IMR-90 (cell line): ENCODE measurements around the gene VSIG10L. TPM values are rescaled to one million over a fixed set of nuclear protein-coding genes. Genes with fewer than 3 reads are reported as not detected.

Experiments
- ATAC-seq: fragments of 200-7000 bp; cut with Tn5 transposase; 2 replicates; pipeline ENCODE4 v1.9.1; 2020; ENCODE audit warnings: low read depth, mild to moderate bottlenecking, moderate library complexity
- BruUV-seq: library from RNA; stranded (reverse); fragments of 400-500 nt; replicated peaks from 2 replicates; lab custom pipeline; 2021; lab: Mats Ljungman, UMichigan
- CTCF ChIA-PET: fragments of 300-600 bp; formaldehyde crosslinking; extraction: SDS; loops from one replicate; lab custom pipeline; 2021; ENCODE audit warnings: antibody characterized with exemption; lab: Yijun Ruan, JAX
- POLR2A ChIA-PET: fragments of 300-600 bp; sonication (Branson Sonifier 250); formaldehyde crosslinking; loops from one replicate; lab custom pipeline; 2022; ENCODE audit warnings: antibody characterized with exemption; ENCODE audit not compliant: unreplicated experiment; lab: Charles Lee
- DNase-seq: peaks from one replicate; pipeline ENCODE4 v3.0.0; 2013
- H2AFZ ChIP-seq: replicated peaks from 2 replicates; pipeline ENCODE3; 2013; ENCODE audit warnings: low read length, mild to moderate bottlenecking; ENCODE audit not compliant: poor library complexity
- H2AK5ac ChIP-seq: 2 replicates; pipeline ENCODE4 v1.6.1; 2013; ENCODE audit warnings: low read depth, low read length, inconsistent platforms
- H2AK9ac ChIP-seq: replicated peaks from 2 replicates; pipeline ENCODE3; 2013; ENCODE audit warnings: mild to moderate bottlenecking, low read depth, low read length, moderate library complexity; ENCODE audit not compliant: poor library complexity
- H2BK120ac ChIP-seq: 2 replicates; pipeline ENCODE4 v1.6.1; 2013; ENCODE audit warnings: low read depth, low read length, inconsistent platforms
- H2BK15ac ChIP-seq: 3 replicates; pipeline ENCODE4 v1.6.1; 2013; ENCODE audit warnings: low read depth, low read length, inconsistent platforms
- H2BK20ac ChIP-seq: 2 replicates; pipeline ENCODE4 v1.6.1; 2013; ENCODE audit warnings: low read depth, mild to moderate bottlenecking, inconsistent platforms, low read length, moderate library complexity
- H2BK5ac ChIP-seq: 2 replicates; pipeline ENCODE4 v1.6.1; 2013; ENCODE audit warnings: mild to moderate bottlenecking, low read depth, low read length, inconsistent platforms; ENCODE audit not compliant: poor library complexity, severe bottlenecking
- H3K14ac ChIP-seq: replicated peaks from 2 replicates; pipeline ENCODE4 v1.6.1; 2013; ENCODE audit warnings: low read depth, low read length, inconsistent platforms
- H3K18ac ChIP-seq: 2 replicates; pipeline ENCODE4 v1.6.1; 2013; ENCODE audit warnings: low read depth, low read length, control low read depth
- H3K23ac ChIP-seq: 2 replicates; pipeline ENCODE4 v1.6.1; 2013; ENCODE audit warnings: low read depth, low read length, inconsistent platforms
- H3K27ac ChIP-seq: 2 replicates; pipeline ENCODE4 v1.5.1; 2013; ENCODE audit warnings: mild to moderate bottlenecking, control low read depth, low read length; ENCODE audit not compliant: insufficient read depth
- H3K27me3 ChIP-seq: 2 replicates; pipeline ENCODE4 v1.6.1; 2013; ENCODE audit warnings: low read length; ENCODE audit not compliant: control insufficient read depth, insufficient read depth
- H3K36me3 ChIP-seq: 2 replicates; pipeline ENCODE4 v1.6.1; 2013; ENCODE audit warnings: low read length, mixed read lengths; ENCODE audit not compliant: control insufficient read depth, insufficient read depth
- H3K4ac ChIP-seq: 2 replicates; pipeline ENCODE4 v1.6.1; 2013; ENCODE audit warnings: low read depth, low read length, inconsistent platforms
- H3K4me1 ChIP-seq: 2 replicates; pipeline ENCODE4 v1.6.1; 2013; ENCODE audit warnings: low read length, mixed read lengths; ENCODE audit not compliant: control insufficient read depth, insufficient read depth
- H3K4me2 ChIP-seq: 2 replicates; pipeline ENCODE4 v1.6.1; 2013; ENCODE audit warnings: low read depth, mild to moderate bottlenecking, control low read depth, low read length, moderate library complexity
- H3K4me3 ChIP-seq: 2 replicates; pipeline ENCODE4 v1.5.1; 2013; ENCODE audit warnings: low read depth, mild to moderate bottlenecking, control low read depth, low read length, moderate library complexity; ENCODE audit not compliant: insufficient read depth
- H3K56ac ChIP-seq: 2 replicates; pipeline ENCODE4 v1.6.1; 2013; ENCODE audit warnings: low read length, inconsistent platforms; ENCODE audit not compliant: insufficient read depth; ENCODE audit errors: extremely low read depth
- H3K79me1 ChIP-seq, 2 experiments: 2 replicates each; pipeline ENCODE4 v1.6.1; 2013; ENCODE audit warnings: low read length in 2 of 2, inconsistent platforms in 1 of 2, low read depth in 1 of 2
- H3K9ac ChIP-seq: 2 replicates; pipeline ENCODE4 v1.6.1; 2013; ENCODE audit warnings: low read depth, low read length, control low read depth
- H3K9me1 ChIP-seq: 2 replicates; pipeline ENCODE4 v1.6.1; 2013; ENCODE audit warnings: low read length, inconsistent platforms; ENCODE audit not compliant: insufficient read depth
- H3K9me3 ChIP-seq: 2 replicates; pipeline ENCODE4 v1.6.1; 2013; ENCODE audit warnings: low read length; ENCODE audit not compliant: control insufficient read depth, insufficient read depth
- H4K20me1 ChIP-seq: 2 replicates; pipeline ENCODE4 v1.6.1; 2013; ENCODE audit warnings: low read length, inconsistent platforms; ENCODE audit not compliant: insufficient read depth
- H4K5ac ChIP-seq: 2 replicates; pipeline ENCODE4 v1.6.1; 2013; ENCODE audit warnings: mild to moderate bottlenecking, low read depth, low read length, control low read depth
- H4K8ac ChIP-seq, 2 experiments: 2 replicates each; pipeline ENCODE4 v1.6.1; 2013; ENCODE audit warnings: low read depth in 2 of 2, low read length in 2 of 2, control low read depth in 1 of 2, inconsistent platforms in 1 of 2
- H4K91ac ChIP-seq: 2 replicates; pipeline ENCODE4 v1.6.1; 2013; ENCODE audit warnings: low read depth, low read length, inconsistent platforms; ENCODE audit not compliant: insufficient read depth
- CEBPB ChIP-seq: IDR thresholded peaks from 2 replicates; pipeline ENCODE4 v1.6.1; 2012; ENCODE audit warnings: low read depth, low read length, improper control_type of control experiment
- CHD1 ChIP-seq: IDR thresholded peaks from 2 replicates; pipeline ENCODE4 v1.6.1; 2012; ENCODE audit warnings: low read depth, low read length, improper control_type of control experiment
- FOS ChIP-seq: fragments of 150-350 bp; IDR thresholded peaks from 2 replicates; pipeline ENCODE4 v1.6.1; 2016; ENCODE audit warnings: low read depth, low read length
- MAFK ChIP-seq: IDR thresholded peaks from 2 replicates; pipeline ENCODE4 v1.6.1; 2012; ENCODE audit warnings: low read depth, low read length, improper control_type of control experiment
- MAZ ChIP-seq: IDR thresholded peaks from 2 replicates; pipeline ENCODE4 v1.6.1; 2012; ENCODE audit warnings: low read depth, mild to moderate bottlenecking, low read length, improper control_type of control experiment, moderate library complexity, borderline replicate concordance
- MXI1 ChIP-seq: IDR thresholded peaks from 2 replicates; pipeline ENCODE4 v1.6.1; 2012; ENCODE audit warnings: low read depth, mild to moderate bottlenecking, low read length, moderate library complexity, borderline replicate concordance
- POLR2A ChIP-seq: IDR thresholded peaks from 2 replicates; pipeline ENCODE4 v1.6.1; 2012; ENCODE audit warnings: mild to moderate bottlenecking, low read depth, low read length
- RAD21 ChIP-seq: IDR thresholded peaks from 2 replicates; pipeline ENCODE4 v1.6.1; 2012; ENCODE audit warnings: low read length, improper control_type of control experiment
- RCOR1 ChIP-seq: IDR thresholded peaks from 2 replicates; pipeline ENCODE4 v1.6.1; 2012; ENCODE audit warnings: mild to moderate bottlenecking, low read length, improper control_type of control experiment; ENCODE audit not compliant: insufficient replicate concordance
- RFX5 ChIP-seq: IDR thresholded peaks from 2 replicates; pipeline ENCODE4 v1.8.0; 2012; ENCODE audit warnings: low read depth, mild to moderate bottlenecking, low read length, moderate library complexity
- SMC3 ChIP-seq: fragments of 150-350 bp; IDR thresholded peaks from 2 replicates; pipeline ENCODE4 v1.6.1; 2016; ENCODE audit warnings: low read depth, mild to moderate bottlenecking, antibody characterized with exemption, low read length, moderate library complexity
- WGBS, 2 experiments: methylation state at CpG; one replicate each; pipeline versions ENCODE4 v1.1.5 to v1.1.7; 2013; ENCODE audit warnings: missing lambda C conversion rate in 2 of 2; ENCODE audit not compliant: insufficient read length in 1 of 2; ENCODE audit errors: extremely low coverage in 2 of 2; 5-methylcytosine and 5-hydroxymethylcytosine counted together
- dilution Hi-C: fragments of 300-500 bp; cut with HindIII; formaldehyde crosslinking; loops from one replicate; pipeline ENCODE4 v1.14.3; 2018; ENCODE audit warnings: low sequenced_read_pairs; ENCODE audit not compliant: unreplicated experiment
- in situ Hi-C: fragments of 300-500 bp; cut with MboI; formaldehyde crosslinking; loops from 3 replicates; pipeline ENCODE4 v1.14.3; 2019; ENCODE audit warnings: low sequenced_read_pairs, inconsistent platforms, mixed read lengths
- intact Hi-C: fragments of 100-400 bp; cut with micrococcal nuclease; formaldehyde crosslinking; loops from 2 replicates; pipeline ENCODE4 v1.10.0; 2022
- polyA plus RNA-seq, 3 experiments: library from polyadenylated mRNA; depleted of rRNA; stranded (reverse); fragments of >200 nt; gene quantifications; 2 replicates each; pipeline ENCODE4 v1.2.3, GENCODE V29; 2012; ENCODE audit warnings: low replicate concordance in 1 of 3
- total RNA-seq: library from RNA; depleted of rRNA; stranded (reverse); fragments of >200 nt; gene quantifications from 2 replicates; pipeline ENCODE4 v1.2.3, GENCODE V29; 2012
- TF ChIP-seq, protein P1 (sequence below): fragments of 150-350 bp; IDR thresholded peaks from 2 replicates; pipeline ENCODE4 v1.6.1; 2017; ENCODE audit warnings: mild to moderate bottlenecking, antibody characterized with exemption, low read length, low read depth
- TF ChIP-seq, protein P2 (sequence below): conservative IDR thresholded peaks from 2 replicates; pipeline ENCODE4 v1.5.1; 2012; ENCODE audit warnings: mild to moderate bottlenecking, low read depth, low read length, improper control_type of control experiment

Gene VSIG10L
- total and polyA plus RNA-seq, 2 of the 4 experiments (the other 2 are of a cell fraction): 0.18 to 1.2 TPM

DNA sequence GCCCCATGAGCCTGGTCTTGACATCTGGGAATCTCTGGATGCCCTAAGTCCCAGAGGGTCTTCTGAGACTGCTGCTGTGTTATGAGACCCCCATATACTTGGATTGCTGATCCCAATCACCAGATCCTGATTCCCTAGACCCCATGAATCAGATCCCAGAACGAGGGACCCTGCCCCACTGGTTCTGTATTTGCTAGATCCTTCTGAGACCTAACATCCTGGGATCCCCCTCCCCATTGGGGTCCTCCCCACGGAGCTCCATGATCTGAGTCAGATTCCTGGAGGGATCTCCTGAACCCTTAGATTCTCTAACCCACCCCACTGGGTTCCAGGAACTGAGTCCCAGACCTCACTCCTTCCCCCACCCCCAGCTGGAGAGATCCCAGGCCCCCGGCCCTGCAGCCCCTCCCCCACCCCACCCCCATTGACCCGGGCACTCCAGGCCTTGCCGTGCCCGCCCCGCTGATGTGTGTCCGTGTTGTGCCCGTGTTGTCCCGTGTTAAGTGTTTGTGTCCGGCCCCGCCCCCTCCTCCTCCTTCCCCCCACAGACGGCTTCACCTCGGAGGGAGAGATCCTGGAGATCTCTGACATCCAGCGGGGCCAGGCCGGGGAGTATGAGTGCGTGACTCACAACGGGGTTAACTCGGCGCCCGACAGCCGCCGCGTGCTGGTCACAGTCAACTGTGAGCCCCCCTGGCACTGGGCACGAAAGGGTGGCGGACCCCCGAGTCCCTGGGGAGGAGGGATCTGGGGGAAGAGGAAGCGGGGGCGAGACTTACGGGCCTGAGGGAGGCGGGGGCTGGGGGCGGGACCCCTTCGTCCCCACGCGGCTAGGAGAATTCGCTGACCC, 15.5 kb downstream of the VSIG10L start:
- no peak for ATAC-seq
- Histone ChIP-seq H3K9me1 (no peaks in the 10 kb centered on the region), H3K9ac (no peak overlapping the region), H3K27me3 (peaks cover 4% of the 10 kb centered on the region; the same call in 1 of the 2 replicates), H2BK20ac (no peak overlapping the region), H2BK5ac (no peak overlapping the region), H3K79me1 (no peaks in the 10 kb centered on the region), H2AK5ac (no peak overlapping the region), H4K20me1 (no peaks in the 10 kb centered on the region), H3K27ac (no peak overlapping the region), H3K4me3 (no peak overlapping the region), H4K5ac (no peak overlapping the region), H2AFZ (no peak overlapping the region), H3K23ac (no peak overlapping the region), H3K14ac (no peak overlapping the region), H4K91ac (no peak overlapping the region), H3K4me1 (no peaks in the 10 kb centered on the region), H4K8ac (no peak overlapping the region), H3K56ac (no peak overlapping the region), H3K4ac (no peak overlapping the region), H3K18ac (no peak overlapping the region), H2AK9ac (no peak overlapping the region), H2BK120ac (no peak overlapping the region), H3K4me2 (no peak overlapping the region), H2BK15ac (no peak overlapping the region), H3K9me3 (no peaks in the 10 kb centered on the region), H3K36me3 (no peaks in the 10 kb centered on the region)
- no TSS peak for BruUV-seq
- in situ Hi-C loops: no loop called here
- intact Hi-C loops: no loop called here
- dilution Hi-C loops: no loop called here
- DNase-seq: no peak
- CTCF ChIA-PET: no interaction called here
- 21% methylated on average over 5 of the region's 36 CpGs; no CpG with 5 or more reads in 1 of the 2 experiments for WGBS, 2 experiments
- TF ChIP-seq FOS: no peak
- no peak for TF ChIP-seq MAFK
- TF ChIP-seq, protein P1, sequence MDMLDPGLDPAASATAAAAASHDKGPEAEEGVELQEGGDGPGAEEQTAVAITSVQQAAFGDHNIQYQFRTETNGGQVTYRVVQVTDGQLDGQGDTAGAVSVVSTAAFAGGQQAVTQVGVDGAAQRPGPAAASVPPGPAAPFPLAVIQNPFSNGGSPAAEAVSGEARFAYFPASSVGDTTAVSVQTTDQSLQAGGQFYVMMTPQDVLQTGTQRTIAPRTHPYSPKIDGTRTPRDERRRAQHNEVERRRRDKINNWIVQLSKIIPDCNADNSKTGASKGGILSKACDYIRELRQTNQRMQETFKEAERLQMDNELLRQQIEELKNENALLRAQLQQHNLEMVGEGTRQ: no peak
- TF ChIP-seq CHD1: no peak
- no peak for TF ChIP-seq RFX5
- TF ChIP-seq MXI1: no peak
- no peak for TF ChIP-seq MAZ
- TF ChIP-seq RCOR1: no peak
- no peak for TF ChIP-seq POLR2A
- no peak for TF ChIP-seq SMC3
- TF ChIP-seq RAD21: no peak
- TF ChIP-seq, protein P2, sequence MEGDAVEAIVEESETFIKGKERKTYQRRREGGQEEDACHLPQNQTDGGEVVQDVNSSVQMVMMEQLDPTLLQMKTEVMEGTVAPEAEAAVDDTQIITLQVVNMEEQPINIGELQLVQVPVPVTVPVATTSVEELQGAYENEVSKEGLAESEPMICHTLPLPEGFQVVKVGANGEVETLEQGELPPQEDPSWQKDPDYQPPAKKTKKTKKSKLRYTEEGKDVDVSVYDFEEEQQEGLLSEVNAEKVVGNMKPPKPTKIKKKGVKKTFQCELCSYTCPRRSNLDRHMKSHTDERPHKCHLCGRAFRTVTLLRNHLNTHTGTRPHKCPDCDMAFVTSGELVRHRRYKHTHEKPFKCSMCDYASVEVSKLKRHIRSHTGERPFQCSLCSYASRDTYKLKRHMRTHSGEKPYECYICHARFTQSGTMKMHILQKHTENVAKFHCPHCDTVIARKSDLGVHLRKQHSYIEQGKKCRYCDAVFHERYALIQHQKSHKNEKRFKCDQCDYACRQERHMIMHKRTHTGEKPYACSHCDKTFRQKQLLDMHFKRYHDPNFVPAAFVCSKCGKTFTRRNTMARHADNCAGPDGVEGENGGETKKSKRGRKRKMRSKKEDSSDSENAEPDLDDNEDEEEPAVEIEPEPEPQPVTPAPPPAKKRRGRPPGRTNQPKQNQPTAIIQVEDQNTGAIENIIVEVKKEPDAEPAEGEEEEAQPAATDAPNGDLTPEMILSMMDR: no peak
- no peak for TF ChIP-seq CEBPB
- POLR2A ChIA-PET: no interaction called here
